ACHN (cell line): ENCODE data around the gene SLC10A7.
A peak's percentile ranks its signal among the peaks of the same experiment; 100 is the strongest.

ENCODE experiments used
- DNase-seq: peaks from one replicate; pipeline ENCODE4 v3.0.0-alpha.2; 2015
- in situ Hi-C: cut with HindIII; loops from 2 replicates; pipeline ENCODE4 v1.10.0; 2017; ENCODE audit warnings: low sequenced_read_pairs, low pct_ligation_motif_present, low pct_unique_long_range_greater_than_20kb

The SLC10A7 gene

GRCh38 chr4:146335763-146336409, 185.9 kb downstream of the SLC10A7 start:
- no peak for DNase-seq
- in situ Hi-C loops, result loop anchor here (25.0 kb wide), 1 partner anchor 576 kb away; no protein-coding TSS in a partner anchor

DNA sequence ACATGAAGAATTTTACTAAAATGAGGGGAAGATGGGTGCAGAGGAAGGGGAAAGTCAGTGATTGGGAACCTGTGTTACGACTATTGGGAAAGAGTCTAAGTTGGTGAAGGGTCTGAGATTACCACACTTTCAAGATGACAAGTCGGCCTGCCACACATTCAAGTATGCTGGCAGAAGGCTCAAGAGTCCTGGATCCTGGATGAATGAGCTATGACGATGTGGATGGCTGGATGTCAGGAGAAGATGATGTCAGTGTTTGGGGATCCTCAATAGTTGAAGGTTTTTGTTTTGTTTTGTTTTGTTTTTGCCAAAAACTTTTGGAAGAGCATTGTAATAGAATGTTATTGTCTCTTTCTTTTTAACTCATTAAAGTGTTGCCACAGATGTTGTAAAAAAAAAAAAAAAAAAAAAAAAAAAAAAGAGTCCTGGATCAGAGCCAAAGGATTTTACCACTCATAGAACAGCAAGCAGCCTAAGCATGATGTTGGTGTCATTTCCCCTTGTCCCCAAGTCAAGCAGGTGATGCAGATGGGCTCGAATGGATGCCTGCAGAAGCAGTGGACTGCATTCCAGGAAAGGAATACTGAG, 186.8 kb downstream of the SLC10A7 start:
- DNase-seq, result no peak
- in situ Hi-C loops, result loop anchor here (25.0 kb wide), 1 partner anchor 577 kb away; no protein-coding TSS in a partner anchor

GRCh38 chr4:146333895-146334262, 187.9 kb downstream of the SLC10A7 start:
- DNase-seq, result no peak
- in situ Hi-C loops, result loop anchor here (25.0 kb wide), 1 partner anchor 578 kb away; no protein-coding TSS in a partner anchor

- DNase-seq, result peak; percentile 42
- in situ Hi-C loops, result loop anchor here (25.0 kb wide), 1 partner anchor 579 kb away; no protein-coding TSS in a partner anchor
Measured at GRCh38 chr4:146333187-146333894, 188.4 kb downstream of the SLC10A7 start.

DNA sequence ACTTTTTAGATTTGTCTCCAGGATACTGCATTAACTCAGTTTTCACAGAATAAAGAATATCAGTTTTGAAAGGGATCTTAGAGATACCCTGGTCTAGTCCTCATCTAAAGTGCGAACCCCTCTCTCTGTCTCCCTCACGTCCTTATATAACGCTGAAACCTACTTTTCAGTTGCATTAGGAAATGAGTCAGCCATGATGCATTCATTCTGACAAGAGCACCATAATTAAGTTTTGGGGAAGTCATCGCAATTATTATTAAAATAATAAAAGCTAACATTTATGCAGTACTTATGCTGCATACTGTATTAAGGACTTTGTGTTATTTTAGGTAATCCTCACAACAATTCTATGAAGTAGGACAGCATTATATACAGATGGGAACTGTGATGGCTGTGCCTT, 191.3 kb downstream of the SLC10A7 start:
- DNase-seq, result no peak
- in situ Hi-C loops, result loop anchor here (25.0 kb wide), 1 partner anchor 582 kb away; no protein-coding TSS in a partner anchor

GRCh38 chr4:146329050-146329716, 192.6 kb downstream of the SLC10A7 start:
- in situ Hi-C loops, result loop anchor here (25.0 kb wide), 1 partner anchor 583 kb away; no protein-coding TSS in a partner anchor
- DNase-seq, result peak; percentile 48

DNA sequence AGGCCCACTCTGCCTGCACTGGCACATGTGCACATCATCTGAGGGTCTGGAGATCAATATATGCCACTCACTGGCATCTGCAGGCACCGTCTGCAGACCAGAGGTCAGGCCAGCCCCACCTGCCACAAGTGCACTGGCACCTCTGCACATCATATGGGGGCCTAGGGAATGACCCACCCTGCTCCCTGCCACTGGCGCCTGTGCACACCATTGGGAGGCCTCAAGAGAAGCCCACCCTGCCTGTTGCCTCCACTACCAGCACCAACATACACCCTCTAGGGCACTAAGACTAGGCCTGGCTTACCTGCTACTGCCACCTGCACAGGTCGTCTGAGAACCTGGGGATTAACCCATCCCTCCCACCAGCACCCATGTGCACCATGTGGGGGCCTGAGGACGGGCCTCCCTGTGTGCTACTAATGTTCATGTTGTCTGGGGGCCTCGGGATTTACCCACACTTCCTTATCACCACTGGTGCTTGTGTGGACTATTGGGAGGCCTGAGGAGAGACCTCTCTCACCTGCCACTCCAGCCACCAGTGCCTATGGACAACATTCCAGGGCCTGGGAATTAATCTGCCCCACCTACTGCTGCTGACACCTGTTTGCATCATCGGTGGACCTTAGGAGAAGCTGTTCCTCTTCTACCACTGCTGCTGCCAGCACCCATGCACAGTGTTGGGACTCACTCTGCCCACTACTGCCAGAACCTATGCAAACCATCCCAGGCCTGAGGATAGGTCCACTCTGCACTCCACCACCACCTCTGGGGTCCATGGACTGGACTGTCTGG, 193.7 kb downstream of the SLC10A7 start:
- no peak for DNase-seq
- in situ Hi-C loops, result loop anchor here (25.0 kb wide), 1 partner anchor 584 kb away; no protein-coding TSS in a partner anchor

DNA sequence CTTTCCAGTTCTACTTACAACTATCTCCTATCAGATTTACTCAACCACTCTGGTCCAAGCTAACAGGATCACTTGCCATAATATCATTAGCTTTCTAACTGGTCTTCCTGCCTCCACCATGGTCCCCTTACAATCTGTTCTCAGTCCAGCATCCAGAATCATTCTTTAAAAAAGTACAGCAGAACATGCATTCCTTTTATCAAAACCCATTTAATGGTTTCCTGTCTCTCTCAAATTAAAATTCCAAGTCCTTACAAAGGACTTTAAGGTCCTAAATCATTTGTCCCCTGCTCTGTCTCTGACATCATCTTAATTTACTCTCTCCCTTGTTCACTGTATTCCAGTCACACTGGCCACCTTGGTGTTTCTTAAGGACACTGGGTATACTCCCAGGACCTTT, 202.8 kb downstream of the SLC10A7 start:
- DNase-seq, result no peak
- in situ Hi-C loops, result no loop called here

DNA sequence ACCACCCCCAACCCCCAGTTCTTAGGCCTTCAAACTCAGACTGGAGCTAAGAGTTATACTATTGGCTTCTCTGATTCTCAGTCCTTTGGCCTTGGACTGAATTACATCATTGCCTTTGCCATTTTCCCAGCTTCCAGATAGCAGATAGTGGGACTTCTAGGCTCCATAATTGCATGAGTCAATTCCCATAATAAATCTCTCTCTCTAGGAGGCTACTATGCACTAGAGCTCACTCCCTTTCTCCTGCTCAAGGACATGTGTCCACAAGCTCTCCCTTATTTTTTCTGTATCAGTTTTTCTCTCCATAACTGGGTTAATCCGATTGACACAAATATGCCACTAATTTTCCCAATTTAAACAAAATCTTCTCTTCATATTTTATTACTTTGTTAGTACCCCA, 204.0 kb downstream of the SLC10A7 start:
- no peak for DNase-seq
- in situ Hi-C loops, result no loop called here

GRCh38 chr4:146315184-146315583, 206.6 kb downstream of the SLC10A7 start:
- no peak for DNase-seq
- in situ Hi-C loops, result no loop called here

DNA sequence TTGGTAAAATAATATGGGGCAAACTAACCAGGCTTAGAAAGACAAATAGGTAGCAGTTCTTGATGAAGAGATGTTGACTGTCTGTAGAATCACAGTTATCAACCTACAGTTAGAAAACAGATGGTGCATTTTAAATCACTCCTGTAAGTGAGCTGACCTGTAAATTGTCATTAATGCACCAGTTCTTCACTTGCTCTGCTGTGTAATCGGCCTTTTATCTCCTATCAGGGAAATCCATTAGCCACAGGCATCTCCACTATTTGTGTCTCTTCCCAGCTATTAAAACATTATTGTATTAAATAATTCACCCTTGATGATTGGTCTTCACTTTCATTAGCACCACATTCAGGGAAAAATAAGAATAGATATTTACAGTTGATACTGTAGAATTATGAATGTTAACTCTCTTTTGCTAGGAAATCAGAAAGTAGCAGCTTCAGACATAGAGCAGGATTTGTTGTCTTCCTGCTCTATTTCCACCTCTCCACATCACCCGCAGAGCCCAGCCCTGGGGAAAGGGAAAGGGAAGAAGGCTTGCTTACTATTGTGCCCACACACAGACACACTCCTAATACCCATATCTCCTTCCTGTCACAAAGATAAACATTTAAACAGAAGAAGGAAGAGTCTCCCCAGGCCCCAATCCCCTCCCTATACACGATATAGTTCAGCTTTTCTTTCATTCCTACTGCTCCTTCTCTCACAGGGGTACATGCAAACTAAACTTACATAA, 210.3 kb downstream of the SLC10A7 start:
- DNase-seq, result no peak
- in situ Hi-C loops, result no loop called here

GRCh38 chr4:146310319-146311021, 211.3 kb downstream of the SLC10A7 start:
- in situ Hi-C loops, result no loop called here

GRCh38 chr4:146308951-146309350, 212.8 kb downstream of the SLC10A7 start:
- in situ Hi-C loops, result no loop called here
- DNase-seq, result no peak

More at GRCh38 chr4:146310319-146311021, 211.3 kb downstream of the SLC10A7 start:
- DNase-seq, result no peak

DNA sequence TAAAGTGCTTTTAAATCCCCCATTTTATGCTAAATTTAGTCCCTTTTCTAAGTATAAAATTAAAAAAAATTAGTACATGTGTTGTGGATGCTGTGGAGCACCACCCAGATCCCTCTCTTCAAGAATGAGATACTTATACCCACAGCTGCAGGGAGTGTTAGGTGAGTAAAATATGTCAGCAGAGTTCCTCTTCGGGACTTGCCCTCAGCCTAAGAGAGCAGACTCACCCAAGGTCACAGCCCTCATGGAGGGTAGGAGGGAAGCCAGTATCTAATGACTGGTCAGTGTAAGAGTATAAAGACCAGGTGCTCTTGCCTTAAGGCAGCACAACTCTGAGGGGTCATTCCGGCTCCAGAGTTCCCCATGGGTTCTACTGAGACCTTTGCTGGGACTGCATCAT, 218.9 kb downstream of the SLC10A7 start:
- in situ Hi-C loops, result no loop called here
- DNase-seq, result no peak

DNA sequence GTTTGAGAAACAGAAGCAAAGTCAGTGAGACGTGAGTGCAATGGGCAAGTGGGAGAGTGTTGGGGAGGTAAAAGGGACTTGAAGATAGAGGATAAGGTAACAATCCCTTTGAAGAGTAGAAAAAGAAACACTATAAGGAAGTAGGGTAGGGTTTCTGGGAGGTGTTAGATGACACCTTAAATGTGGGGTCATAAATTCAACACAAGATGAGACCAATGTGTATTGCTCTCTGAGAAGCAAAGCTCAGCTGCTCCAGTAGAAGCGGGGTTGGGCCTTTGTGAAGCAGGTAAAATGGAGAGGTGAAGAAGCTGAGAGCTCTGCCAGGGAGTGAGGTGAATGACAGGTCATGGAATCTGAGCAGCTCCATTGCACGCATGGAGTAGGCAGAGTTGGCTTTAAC, 222.1 kb downstream of the SLC10A7 start:
- in situ Hi-C loops, result no loop called here
- no peak for DNase-seq

GRCh38 chr4:146294776-146295175, 227.0 kb downstream of the SLC10A7 start:
- in situ Hi-C loops, result no loop called here
- no peak for DNase-seq

- in situ Hi-C loops, result no loop called here
- no peak for DNase-seq
Measured at GRCh38 chr4:146292508-146292907, 229.2 kb downstream of the SLC10A7 start.
